ENCODE results near the gene AP3D1.
"Not testable (repeated sequence)": the region's sequence is repeated elsewhere in the genome, so short reads cannot be mapped to it uniquely, and the experiment has no call there.

Gene AP3D1

DNA sequence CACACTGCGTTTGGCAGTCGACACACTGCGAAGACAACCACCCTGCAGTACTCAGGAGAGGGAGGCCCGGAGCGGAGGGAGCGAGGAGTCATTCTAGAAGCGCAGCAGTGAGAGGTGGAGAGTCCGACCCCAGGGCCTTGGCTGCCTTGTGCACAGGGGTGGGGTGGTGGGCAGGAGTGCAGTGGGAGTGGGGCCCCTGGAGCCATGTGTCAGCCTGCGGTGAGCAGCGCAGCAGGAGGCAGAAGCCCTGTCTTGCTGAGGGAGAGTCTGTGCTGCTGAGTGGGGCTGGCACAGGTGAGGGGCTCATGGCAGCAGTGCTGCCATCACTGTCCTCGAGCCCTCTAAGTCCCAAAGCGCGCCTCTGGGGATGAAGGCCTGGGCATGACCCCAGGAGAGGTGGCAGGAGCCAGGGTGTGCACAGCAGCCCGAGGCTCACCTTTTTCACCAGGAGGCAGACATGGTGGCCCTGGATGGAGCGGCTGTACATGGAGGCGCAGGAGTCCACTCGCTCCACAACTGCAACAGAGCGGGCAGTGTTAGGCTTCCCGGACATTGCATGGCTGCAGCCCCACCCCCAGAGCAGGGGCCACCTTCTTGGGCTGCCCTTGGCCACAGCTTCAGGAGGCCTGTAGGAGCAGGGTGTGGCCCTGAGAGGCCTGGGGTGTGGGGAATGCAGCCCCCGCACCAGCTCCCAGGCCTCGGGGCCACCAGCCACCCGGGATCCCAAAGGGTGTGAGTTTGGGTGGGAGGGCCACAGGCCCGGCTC, 42.9 kb downstream of the AP3D1 start:
- no peak for DNase-seq

DNA sequence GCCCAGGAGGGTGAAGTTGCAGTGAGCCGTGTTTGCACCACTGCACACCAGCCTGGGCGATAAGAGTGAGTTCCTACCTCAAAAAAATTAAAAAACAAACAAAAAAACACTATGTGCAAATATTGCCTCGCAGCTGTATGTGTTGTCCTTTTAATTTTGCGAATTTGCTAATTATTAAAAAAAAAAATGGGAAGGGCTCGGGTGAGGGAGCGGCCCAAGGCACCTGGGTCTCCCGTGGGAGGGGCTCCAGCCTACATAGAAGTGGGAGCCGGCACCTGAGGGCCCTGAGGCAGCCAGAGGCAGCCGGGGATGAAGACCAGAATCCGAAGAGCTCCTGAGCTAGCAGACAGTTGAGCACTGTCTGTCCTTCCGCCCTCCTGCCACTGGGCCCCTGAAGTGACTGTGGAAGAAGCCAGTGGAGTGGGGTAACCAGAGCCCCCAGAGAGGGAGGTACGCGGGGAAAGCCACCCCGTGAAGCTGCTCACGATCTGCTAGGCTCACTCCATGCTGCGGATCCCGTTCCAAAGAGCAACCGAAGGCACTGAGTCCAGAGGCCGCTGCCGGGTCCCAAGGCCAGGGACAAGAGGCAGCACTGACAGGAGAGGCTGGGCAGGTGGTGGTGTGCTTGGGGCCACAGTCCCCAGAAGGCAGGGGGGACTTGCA, 48.2 kb downstream of the AP3D1 start:
- DNase-seq, result no peak

DNA sequence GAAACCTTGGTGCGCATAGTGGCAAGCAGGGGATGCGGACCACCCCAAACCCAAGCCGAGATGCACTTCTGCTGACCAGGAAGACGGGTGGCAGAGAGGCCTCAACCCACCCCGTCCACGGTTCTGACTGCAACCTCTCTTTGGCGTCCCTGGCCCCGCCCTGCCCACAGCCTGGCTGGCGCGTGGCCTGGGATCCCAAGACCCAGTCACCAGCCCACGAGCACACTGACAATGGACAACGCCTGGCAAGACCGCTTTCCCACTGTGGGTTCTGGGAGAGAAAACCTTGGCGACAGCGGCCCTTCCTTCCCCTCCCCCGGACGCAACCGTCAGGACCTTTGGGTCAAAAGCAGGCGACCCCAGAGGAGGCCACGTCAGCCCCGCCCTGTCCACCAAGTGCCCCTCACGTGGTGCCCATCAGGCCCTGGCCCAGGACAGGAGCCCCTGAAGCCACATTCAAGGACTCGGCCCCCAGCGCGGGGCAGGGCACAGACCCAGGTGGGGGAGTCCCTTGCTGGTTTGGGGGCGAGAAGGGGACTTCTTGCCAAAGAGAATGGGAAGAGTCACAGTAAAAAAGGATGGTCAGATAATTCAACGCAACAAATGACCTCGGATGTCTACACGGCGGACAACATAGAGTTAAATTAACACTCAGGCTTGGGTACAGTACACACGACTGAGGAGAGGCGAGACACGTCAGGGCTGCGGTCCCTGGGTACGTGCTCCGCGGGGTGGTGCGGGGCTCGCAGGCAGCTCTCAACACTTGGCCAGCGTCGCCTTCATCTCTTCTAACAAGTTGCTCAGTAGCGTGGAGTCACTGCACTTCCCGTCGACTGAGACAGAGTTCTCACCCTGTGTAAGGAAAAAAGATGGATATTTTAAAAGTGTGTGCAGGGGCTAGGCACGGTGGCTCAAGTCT, 49.7 kb downstream of the AP3D1 start:
- DNase-seq, result no peak

DNA sequence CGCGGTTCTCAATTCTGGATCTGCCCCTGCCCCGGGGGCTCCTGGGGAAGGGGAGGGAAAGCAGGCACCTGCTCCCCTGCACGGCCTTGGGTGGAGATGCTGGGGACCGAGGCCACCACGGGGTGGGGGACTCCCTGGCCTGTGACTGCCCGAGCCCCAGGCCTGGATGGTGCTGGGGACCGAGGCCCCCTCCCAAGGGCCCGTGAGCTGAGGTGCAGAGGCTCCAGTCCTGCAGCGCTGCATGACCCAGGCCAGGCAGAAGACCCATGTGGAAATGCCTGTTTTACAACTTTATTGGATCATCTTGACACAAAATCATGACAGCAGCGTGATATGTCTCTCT, 50.7 kb downstream of the AP3D1 start:
- DNase-seq, result no peak

DNA sequence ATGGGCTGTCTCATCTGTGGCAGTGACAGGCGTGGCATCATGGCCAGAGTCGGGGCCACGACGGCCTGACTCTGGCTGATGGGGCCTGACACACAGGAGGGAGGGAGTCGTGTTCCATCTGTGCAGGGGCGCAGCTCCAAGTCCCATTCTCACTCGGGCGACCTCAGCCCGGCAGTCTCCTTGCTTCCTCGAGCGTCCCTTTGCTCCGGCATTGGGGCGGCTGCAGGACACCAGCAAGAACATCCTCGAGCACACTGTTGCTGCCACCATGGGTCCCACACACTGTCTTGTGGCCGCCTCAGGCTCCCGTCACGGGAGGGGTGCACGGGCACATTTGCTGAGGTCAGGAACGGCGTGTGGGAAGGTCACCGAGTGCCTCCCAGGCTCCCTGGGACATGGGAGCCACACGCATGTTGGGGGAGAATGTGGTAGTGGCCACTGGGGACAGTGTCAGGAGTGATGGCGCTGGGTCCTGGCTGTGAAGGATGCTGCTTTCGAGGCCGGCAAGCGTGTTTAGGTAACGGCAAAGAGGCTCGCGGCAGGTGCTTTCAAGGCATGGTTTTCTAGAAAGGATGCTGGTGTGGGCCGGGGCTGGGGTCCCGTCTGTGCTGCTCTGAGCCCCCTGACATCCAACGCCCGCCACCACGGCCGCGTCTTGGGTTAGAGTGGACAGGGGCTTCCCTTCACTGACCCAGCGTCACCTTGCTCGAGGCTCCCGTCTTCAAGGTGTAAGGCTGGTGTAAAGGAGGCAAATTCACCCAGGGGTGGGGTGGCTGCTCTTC, 51.2 kb downstream of the AP3D1 start:
- no peak for DNase-seq

DNA sequence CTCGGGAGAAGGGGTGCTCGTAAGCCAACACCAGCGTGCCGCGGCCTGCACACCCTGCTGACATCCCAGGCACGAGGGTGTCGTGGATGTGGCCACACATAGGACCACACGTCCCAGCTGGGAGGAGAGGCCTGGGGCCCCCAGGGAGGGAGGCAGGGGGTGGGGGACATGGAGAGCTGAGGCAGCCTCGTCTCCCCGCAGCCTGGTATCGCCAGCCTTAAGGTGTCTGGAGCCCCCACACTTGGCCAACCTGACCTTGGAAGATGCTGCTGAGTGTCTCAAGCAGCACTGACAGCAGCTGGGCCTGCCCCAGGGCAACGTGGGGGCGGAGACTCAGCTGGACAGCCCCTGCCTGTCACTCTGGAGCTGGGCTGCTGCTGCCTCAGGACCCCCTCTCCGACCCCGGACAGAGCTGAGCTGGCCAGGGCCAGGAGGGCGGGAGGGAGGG, 52.3 kb downstream of the AP3D1 start:
- no peak for DNase-seq

DNA sequence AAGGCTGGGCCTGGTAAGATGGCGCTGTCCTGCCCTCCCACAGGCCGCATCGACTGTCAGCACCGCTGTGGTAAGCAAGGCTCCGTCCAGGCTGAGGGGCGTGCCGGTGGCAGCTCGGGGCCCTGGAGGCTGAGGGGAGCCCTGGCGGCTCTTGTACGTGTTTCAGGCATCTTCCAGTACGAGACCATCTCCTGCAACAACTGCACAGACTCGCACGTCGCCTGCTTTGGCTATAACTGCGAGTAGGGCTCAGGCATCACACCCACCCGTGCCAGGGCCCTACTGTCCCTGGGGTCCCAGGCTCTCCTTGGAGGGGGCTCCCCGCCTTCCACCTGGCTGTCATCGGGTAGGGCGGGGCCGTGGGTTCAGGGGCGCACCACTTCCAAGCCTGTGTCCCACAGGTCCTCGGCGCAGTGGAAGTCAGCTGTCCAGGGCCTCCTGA, 53.5 kb downstream of the AP3D1 start:
- no peak for DNase-seq

DNA sequence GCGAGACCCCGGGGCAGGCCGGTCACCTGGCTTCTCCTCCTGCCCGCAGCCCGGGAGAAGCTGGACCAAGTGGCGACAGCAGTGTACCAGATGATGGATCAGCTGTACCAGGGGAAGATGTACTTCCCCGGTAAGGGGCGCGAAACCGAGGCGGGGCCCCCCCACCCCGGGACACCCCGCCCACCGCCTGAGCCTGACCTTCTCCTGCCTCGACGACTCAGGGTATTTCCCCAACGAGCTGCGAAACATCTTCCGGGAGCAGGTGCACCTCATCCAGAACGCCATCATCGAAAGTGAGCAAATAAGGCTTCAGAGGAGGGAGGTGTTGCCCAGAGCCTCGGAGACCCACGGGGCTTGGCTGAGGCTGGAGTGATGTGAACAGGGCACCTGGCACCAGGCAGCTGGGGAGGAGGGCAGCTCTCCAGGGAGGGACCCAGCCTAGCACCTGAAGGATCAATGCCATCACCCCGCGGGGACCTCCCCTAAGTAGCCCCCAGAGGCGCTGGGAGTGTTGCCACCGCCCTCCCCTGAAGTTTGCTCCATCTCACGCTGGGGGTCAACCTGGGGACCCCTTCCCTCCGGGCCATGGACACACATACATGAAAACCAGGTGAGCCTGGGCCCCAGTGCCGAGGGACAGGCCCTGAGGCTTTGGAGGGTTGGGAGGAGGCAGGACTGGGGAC, 54.0 kb downstream of the AP3D1 start:
- DNase-seq, result peak; percentile 8

DNA sequence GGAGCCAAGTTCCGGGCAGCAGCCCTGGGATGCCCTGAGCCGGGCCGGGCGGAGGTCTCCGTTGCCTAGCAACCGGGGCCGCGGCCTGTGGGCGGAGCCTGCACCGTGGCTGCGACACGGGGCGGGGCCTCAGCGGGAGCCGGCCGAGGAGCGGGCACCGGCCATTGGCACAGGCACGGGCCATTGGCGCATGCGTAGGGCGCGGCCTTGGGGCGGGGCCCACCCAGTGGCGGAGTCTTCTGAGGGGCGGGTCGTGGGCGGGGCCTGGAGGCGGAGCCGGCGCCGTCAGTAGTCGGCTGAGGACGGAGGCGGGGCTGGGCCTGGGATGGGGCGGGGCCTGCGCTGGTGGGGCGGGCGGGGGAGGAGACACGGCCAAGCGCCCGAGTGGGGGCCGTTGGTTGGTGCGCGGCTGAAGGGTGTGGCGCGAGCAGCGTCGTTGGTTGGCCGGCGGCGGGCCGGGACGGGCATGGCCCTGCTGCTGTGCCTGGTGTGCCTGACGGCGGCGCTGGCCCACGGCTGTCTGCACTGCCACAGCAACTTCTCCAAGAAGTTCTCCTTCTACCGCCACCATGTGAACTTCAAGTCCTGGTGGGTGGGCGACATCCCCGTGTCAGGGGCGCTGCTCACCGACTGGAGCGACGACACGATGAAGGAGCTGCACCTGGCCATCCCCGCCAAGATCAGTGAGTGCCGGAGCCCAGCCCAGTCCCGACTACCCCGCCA, 54.7 kb downstream of the AP3D1 start, which contains the start of gene IZUMO4:
IZUMO4 (plus strand) TSS at position 436 of the 723 bp plus-strand sequence; CDS start at position 467, 31 bp downstream.
- DNase-seq, result peak; percentile 93

DNA sequence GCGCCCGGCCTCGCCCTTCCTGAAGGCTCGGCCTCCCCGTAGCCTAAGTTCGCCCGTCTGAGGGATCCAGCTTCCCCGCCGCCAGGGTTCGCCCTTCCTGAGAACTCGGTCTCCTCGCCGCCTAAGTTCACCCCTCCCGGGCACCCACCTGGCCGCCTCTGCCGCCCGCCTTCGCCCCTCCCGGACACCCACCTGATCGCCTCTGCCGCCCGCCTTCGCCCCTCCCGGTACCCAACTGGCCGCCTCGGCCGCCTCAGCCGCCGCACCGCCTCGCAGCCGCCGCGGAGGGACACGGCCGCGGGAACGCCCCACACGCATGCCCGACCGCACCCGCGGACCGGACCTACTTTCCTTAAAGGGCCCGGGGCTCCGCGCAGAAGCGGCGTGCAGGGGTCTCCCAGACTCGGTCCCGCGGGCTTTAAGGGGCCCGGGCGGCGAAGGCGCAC, 55.3 kb downstream of the AP3D1 start, which contains the start of gene MOB3A:
MOB3A (minus strand) TSS at position 293 of the 446 bp plus-strand sequence. CDS start 17,766 bp downstream, outside the sequence.
- peak; percentile 90 for DNase-seq

DNA sequence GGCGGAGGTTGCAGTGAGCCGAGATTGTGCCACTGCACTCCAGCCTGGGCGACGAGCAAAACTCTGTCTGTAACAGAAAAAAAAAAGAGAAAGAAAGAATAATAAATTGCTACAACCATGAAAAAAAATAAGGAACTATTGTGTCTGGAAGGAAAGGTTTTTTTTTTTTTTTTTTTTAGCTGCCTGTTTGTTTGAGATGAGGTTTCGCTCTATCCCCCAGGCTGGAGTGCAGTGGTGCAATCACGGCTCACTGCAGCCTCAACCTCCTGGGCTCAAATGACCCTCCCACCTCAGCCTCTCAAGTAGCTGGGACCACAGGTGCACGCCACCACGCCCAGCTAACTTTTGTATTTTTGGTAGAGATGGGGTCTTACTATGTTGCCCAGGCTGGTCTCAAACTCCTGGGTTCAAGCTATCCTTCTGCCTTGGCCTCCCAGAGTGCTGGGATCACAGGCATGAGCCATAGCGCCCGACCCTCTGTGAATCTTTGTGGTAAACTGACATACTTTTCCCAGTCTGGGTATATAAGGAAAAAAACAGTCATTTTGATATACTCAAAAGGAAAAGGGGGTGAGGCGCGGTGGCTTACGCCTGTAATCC, 59.3 kb downstream of the AP3D1 start:
- DNase-seq, result not testable (repeated sequence)

DNA sequence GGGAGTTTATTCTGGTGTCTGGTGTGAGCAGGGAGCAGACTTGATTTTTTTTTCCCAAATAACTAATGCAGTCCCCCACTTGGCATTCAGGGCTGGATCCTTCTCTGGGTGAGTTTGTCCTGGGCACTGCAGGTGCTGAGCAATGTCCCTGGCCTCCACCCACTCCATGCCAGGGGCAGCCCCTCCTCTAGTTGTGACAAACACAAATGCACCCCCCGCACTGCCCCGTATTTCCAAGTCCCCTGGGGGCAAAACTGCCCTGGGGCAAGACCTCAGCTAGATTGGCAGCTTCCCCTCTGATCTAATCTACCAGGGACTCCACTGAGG, 61.7 kb downstream of the AP3D1 start:
- DNase-seq, result no peak

DNA sequence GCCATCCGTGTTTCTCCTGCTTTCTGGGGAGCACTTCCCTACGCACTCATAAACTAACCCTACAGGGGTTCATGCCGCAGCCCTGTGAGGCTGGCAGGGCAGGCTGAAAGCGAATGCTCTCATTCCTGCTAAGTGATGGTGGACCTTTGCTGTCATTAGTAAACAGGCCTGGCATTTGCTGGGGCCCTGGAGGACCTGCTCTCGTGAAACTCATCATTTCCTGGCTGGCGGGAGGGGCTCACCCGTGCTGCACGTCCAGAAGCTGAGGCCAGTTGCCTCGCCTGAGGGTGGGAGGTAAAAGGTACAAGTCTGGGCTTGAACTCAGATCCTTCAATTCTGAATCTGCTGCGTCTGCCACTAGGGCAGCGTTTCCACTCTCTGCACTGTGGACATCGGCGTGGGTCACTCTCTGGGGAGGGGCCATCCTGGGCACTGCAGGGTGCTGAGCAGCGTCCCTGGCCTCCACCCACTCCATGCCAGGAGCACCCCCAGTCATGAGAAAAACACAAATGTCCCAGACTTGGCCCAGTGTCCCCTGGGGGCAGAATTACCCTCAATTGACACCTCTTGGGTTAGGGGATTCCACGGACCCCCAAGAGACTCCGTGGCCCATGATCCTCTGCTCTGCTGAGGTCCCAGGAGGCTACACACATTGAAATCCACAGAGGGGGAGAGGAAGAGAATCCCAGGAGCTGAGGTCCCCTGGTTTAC, 62.2 kb downstream of the AP3D1 start:
- DNase-seq, result no peak

DNA sequence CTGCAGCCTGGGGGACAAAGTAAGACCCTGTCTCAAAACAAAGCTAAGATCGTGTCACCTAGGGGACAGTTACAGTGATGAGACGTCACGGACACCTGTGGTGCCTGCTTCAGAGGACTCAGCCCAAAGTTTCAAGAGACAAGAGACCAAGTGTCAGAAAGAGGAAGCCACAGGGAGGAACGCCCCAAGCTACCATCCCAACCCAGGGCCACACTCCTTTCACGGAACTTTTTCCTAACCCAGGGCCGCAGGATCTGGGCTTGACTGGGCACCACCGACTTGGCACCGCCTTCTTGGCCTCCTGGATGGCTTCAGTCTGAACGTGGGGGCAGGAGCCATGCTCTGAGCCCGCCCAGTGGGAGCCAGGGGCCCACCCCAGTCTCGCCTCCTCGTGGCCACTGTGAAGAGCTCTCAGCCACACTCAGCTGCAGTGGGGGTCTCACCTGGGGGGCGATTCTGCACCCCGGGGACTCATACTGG, 63.7 kb downstream of the AP3D1 start:
- DNase-seq, result no peak

DNA sequence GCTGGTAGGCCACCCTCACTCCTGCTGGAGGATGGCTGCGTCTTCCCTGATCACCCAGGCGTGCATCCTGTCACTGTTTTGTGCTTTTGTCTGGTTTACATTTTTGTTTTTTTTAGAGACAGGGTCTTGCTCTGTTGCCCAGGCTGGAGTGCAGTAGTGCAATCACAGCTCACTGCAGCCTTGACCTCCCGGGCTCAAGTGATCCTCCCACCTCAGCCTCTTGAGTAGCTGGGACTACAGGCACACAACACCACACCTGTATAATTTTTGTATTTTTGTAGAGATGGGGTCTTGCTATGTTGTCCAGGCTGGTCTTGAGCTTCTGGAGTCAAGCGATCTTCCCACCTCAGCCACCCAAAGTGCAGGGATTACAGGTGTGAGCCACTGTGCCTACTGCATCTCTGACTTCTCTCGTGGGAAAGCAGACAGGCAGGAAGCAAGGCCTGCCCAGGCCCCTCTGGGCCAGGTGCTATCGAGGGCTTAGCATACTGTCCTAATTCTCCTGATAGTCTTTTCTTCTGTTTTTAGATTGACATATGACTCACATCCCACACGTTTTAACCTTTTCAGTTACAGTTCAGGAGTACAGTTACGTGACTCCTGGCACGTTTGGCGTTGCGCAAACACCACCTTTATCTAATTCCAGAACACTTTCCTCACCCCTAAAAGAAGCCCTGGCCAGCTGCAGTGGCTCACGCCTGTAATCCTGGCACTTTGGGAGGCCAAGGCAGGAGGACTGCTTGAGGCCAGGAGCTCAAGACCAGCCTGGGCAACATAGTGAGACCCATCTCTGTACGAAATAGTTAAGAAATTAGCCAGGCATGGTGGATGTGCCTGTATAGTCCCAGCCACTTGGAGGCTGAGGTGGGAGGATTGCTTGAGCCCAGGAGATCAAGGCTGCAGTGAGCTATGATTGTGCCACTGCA, 64.4 kb downstream of the AP3D1 start:
- not testable (repeated sequence) for DNase-seq

DNA sequence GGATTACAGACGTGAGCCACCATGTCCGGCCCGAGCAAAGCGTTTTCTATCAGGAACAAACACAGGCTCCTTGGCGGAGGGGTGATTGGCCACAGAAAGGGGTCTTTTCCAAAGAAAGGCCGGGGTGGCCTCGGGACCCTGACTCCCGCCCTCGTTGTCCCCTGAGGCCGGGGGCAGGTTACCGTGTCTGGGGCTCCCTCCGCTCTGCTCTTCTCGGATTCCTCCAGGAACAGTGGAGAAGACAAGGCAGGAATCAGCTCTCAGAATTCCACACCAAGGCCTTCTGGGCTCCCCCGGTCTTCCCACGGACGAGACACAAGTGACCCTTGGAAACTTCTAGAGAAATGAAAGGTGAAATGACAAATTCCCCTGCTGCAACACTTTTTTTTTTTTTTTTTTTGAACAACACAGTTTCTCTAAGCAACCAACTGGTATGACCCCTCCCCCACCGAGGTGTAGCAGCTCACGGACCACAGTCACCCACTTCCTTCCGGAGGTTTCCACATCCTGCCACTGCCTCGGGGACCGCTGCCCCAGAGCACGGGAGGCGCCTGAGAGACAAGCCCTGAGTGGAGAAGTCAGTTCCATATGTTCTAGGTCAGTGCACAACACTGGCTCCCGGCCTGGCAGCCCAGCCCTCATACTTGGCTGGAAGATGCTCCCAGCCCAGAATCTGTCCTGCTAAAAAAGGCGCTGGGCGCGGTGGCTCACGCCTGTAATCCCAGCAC, 66.2 kb downstream of the AP3D1 start:
- DNase-seq, result no peak

DNA sequence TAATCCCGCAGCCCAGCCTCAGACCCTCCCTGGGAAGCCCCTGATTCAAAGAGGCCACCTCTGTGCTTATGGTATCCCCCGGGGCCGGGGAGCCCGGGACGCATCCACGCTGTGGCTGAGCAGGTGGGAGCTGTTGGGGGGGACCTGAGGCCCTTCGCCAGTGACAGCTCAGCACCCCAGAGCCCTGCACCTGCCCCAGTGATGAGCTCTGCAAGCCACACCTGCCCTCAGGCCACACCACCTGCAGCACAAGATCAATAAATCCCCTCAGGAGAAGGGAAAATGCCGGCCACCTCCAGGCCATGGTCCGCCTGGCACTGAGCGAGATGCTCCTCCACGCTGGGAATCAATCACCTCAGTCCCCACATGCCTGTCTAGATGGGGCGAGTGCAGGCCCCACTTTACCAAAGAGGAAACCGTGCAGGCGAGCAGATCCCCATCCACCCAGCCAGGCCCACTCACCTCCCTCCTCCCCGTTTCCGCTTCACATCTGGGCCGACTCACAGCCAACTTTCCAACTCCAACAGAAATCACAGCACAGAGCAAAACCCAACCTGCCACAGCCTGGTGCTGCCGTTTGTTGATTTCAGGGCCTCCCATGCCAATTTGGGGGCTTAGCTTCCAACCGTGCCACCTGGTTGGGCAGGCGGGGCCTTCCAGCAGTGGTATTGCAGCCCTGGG, 68.1 kb downstream of the AP3D1 start:
- no peak for DNase-seq
